NOMO-1 (cell line): ENCODE measurements around the gene IFT74.

ENCODE experiments used
- DNase-seq, 2 experiments: peaks; one replicate each; lab custom pipeline; 2025; ENCODE audit not compliant: unreplicated experiment in 2 of 2; lab: John Stamatoyannopoulos, UW

The IFT74 gene

GRCh38 chr9:26973989-26974388 is 17.8 kb downstream of the IFT74 start:
- no peak for DNase-seq

GRCh38 chr9:26974927-26975326 is 18.7 kb downstream of the IFT74 start:
- DNase-seq, result no peak

GRCh38 chr9:26975728-26976707 is 19.8 kb downstream of the IFT74 start:
- DNase-seq, result no peak

GRCh38 chr9:26983340-26983739 is 27.1 kb downstream of the IFT74 start:
- no peak for DNase-seq

GRCh38 chr9:26995810-26996209 is 39.6 kb downstream of the IFT74 start:
- DNase-seq, result no peak

GRCh38 chr9:27003426-27004077 is 47.3 kb downstream of the IFT74 start:
- no peak for DNase-seq

- DNase-seq, result no peak
These were observed 49.3 kb downstream of the IFT74 start, which contains the start of gene LRRC19 for GRCh38 chr9:27005491-27005890. LRRC19 (minus strand) TSS chr9:27005672; CDS start chr9:26999694, 5,978 bp downstream.

- DNase-seq, result no peak
These were observed 63.4 kb downstream of the IFT74 start for GRCh38 chr9:27019589-27019988.

- no peak for DNase-seq
These were observed 66.7 kb downstream of the IFT74 start for GRCh38 chr9:27022920-27023319.

- no peak for DNase-seq
These were observed 73.0 kb downstream of the IFT74 start for GRCh38 chr9:27029186-27029585.

GRCh38 chr9:27033815-27034403 is 77.7 kb downstream of the IFT74 start:
- DNase-seq, result no peak

GRCh38 chr9:27037499-27037898 is 81.3 kb downstream of the IFT74 start:
- DNase-seq, result no peak

GRCh38 chr9:27041746-27042145 is 85.5 kb downstream of the IFT74 start:
- DNase-seq, result no peak

GRCh38 chr9:27042476-27042875 is 86.3 kb downstream of the IFT74 start:
- DNase-seq, result no peak

- no peak for DNase-seq
These were observed 87.0 kb downstream of the IFT74 start for GRCh38 chr9:27043176-27043575.

- no peak for DNase-seq
These were observed 90.9 kb downstream of the IFT74 start for GRCh38 chr9:27047136-27047535.

GRCh38 chr9:27053369-27054022 is 97.3 kb downstream of the IFT74 start:
- DNase-seq, result no peak

- DNase-seq, result no peak
These were observed 97.9 kb downstream of the IFT74 start for GRCh38 chr9:27054125-27054524.

- DNase-seq, result no peak
These were observed 98.6 kb downstream of the IFT74 start for GRCh38 chr9:27054841-27055240.

GRCh38 chr9:27059412-27059811 is 103.2 kb downstream of the IFT74 start:
- no peak for DNase-seq

- no peak for DNase-seq
These were observed 103.7 kb downstream of the IFT74 start for GRCh38 chr9:27059907-27060306.
